Fibroblast of lung (primary cell): ENCODE data around the gene NSMF. TPM values are rescaled to one million over a fixed set of nuclear protein-coding genes. Genes with fewer than 3 reads are reported as not detected.

ENCODE experiments used
- DNase-seq, 2 donors: peaks; one replicate each; pipeline versions ENCODE4 v3.0.0 to v3.0.0-alpha.2; 2010; ENCODE audit warnings: low read depth in 2 of 2
- H2AFZ ChIP-seq: 2 replicates; pipeline ENCODE4 v1.5.1; 2012; ENCODE audit warnings: low read length, control low read depth, inconsistent platforms
- H3K27ac ChIP-seq: 2 replicates; pipeline ENCODE4 v1.5.1; 2011; ENCODE audit warnings: low read length, control low read depth; ENCODE audit not compliant: insufficient read depth
- H3K27me3 ChIP-seq: 2 replicates; pipeline ENCODE4 v1.5.1; 2011; ENCODE audit warnings: mild to moderate bottlenecking, low read length; ENCODE audit not compliant: control insufficient read depth, insufficient read depth
- H3K36me3 ChIP-seq: 2 replicates; pipeline ENCODE4 v1.5.1; 2011; ENCODE audit warnings: low read length; ENCODE audit not compliant: control insufficient read depth, insufficient read depth
- H3K4me1 ChIP-seq: 2 replicates; pipeline ENCODE4 v1.5.1; 2011; ENCODE audit warnings: low read length; ENCODE audit not compliant: control insufficient read depth, insufficient read depth; ENCODE audit errors: extremely low read depth
- H3K4me2 ChIP-seq: 2 replicates; pipeline ENCODE4 v1.5.1; 2011; ENCODE audit warnings: low read length, control low read depth; ENCODE audit not compliant: insufficient read depth; ENCODE audit errors: extremely low read depth
- H3K4me3 ChIP-seq, 4 experiments: fragments of 200-600 bp in 1 of 4; sonication (generic) in 1 of 4; replicated peaks in 1 of 4; 2 replicates each; pipeline ENCODE4 v1.5.1; 2011 to 2016; ENCODE audit warnings: low read length in 4 of 4, low read depth in 3 of 4, mild to moderate bottlenecking in 3 of 4, control low read depth in 2 of 4, inconsistent platforms in 1 of 4, mixed read lengths in 1 of 4; ENCODE audit not compliant: insufficient read depth in 1 of 4; ENCODE audit errors: control extremely low read depth in 1 of 4
- H3K79me2 ChIP-seq: 2 replicates; pipeline ENCODE4 v1.5.1; 2012; ENCODE audit warnings: mild to moderate bottlenecking, low read length, inconsistent platforms; ENCODE audit not compliant: control insufficient read depth, insufficient read depth
- H3K9ac ChIP-seq: 2 replicates; pipeline ENCODE4 v1.5.1; 2011; ENCODE audit warnings: mild to moderate bottlenecking, low read length, control low read depth; ENCODE audit not compliant: insufficient read depth
- H3K9me3 ChIP-seq: 2 replicates; pipeline ENCODE4 v1.5.1; 2012; ENCODE audit warnings: low read depth, low read length; ENCODE audit not compliant: control insufficient read depth, insufficient read depth
- H4K20me1 ChIP-seq: 2 replicates; pipeline ENCODE4 v1.5.1; 2011; ENCODE audit warnings: low read length; ENCODE audit not compliant: control insufficient read depth, insufficient read depth; ENCODE audit errors: extremely low read depth
- CTCF ChIP-seq, 2 donors: IDR thresholded peaks in 1 of 2; conservative IDR thresholded peaks in 1 of 2; 1 replicate in 1 of 2; 2 replicates in 1 of 2; pipeline ENCODE4 v1.5.1; 2011 to 2012; ENCODE audit warnings: low read length in 2 of 2, control low read depth in 1 of 2, inconsistent platforms in 1 of 2, low read depth in 1 of 2, mild to moderate bottlenecking in 1 of 2
- EZH2 ChIP-seq: IDR thresholded peaks from 2 replicates; pipeline ENCODE4 v1.5.1; 2012; ENCODE audit warnings: low read length, control low read depth, mild to moderate bottlenecking; ENCODE audit errors: missing control alignments
- polyA plus RNA-seq, 2 donors: library from polyadenylated mRNA; depleted of rRNA in 1 of 2; stranded (reverse) in 1 of 2; unstranded in 1 of 2; fragments of >200 nt; gene quantifications; 2 replicates each; pipeline ENCODE4 v1.2.1, GENCODE V29; 2011 to 2012; ENCODE audit warnings: missing spikeins in 1 of 2
- total RNA-seq: library from RNA; depleted of rRNA; stranded (reverse); fragments of >200 nt; gene quantifications from 2 replicates; pipeline ENCODE4 v1.2.1, GENCODE V29; 2014

Gene NSMF
- total and polyA plus RNA-seq, 2 donors (not counting 1 experiment from before 2014, with no cell fraction given), result 13.4 to 15.0 TPM

DNA sequence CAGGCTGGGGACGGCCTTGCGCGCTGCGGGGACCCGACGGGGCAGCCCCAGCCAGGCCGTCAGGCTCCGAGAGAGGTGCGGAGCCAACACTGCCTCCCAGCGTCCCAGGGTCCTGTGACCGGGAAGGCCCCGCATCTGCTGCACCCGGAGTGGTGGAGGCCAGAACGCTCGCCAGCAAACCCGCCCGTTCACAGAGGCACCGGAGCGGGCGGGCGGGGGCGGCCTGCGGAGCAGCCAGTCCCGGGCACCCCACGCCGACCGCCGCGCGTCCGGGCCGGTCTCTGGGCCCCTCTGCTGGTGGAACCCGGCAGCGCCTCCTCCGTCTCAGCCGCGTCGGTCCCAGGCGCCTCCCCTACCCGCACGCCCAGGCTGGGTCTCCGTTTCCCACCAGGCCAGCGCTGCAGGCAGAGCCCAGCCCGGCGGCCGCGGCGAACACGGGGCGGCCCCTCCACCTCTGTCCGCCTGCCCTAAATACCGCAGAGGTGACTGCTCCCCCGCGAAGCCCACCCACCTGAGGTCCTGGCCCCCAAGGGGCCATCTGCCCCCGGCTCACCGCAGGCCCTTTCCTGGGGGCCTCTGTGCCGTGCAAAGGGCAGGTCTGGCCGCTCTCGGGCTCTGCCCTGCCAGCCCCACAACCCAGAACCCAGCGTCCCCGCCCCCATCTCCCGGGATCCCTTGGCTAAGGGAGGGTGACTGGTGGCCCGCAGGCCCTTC, 52.1 kb downstream of the NSMF start:
- no peaks in the 10 kb centered on the region for H3K9me3 ChIP-seq
- H3K4me3 ChIP-seq, result peak overlapping the region in 3 of 4 experiments; percentile 17 to 53 (median 26)
- H3K9ac ChIP-seq, result peak overlapping the region; percentile 37
- DNase-seq, result peak; percentile 38 to 55
- H2AFZ ChIP-seq, result no peak overlapping the region
- TF ChIP-seq CTCF (conservative IDR thresholded peaks at IDR 0.05 in 1 of 2, IDR thresholded peaks at IDR 0.05 in 1 of 2; ENCODE audit: low read depth in 1 of 2, low read length in 2 of 2), result peak; percentile 54 to 59
- no peak for TF ChIP-seq EZH2
- H3K79me2 ChIP-seq, result no peaks in the 10 kb centered on the region
- no peaks in the 10 kb centered on the region for H3K27me3 ChIP-seq
- H3K27ac ChIP-seq, result no peak overlapping the region
- H3K4me1 ChIP-seq, result peaks cover 11% of the 10 kb centered on the region
- H3K36me3 ChIP-seq, result no peaks in the 10 kb centered on the region
- no peaks in the 10 kb centered on the region for H4K20me1 ChIP-seq
- H3K4me2 ChIP-seq, result peak overlapping the region; percentile 62

- H3K27ac ChIP-seq, result no peak overlapping the region
- no peaks in the 10 kb centered on the region for H4K20me1 ChIP-seq
- no peak for DNase-seq
- H3K79me2 ChIP-seq, result no peaks in the 10 kb centered on the region
- no peak for TF ChIP-seq EZH2
- TF ChIP-seq CTCF (conservative IDR thresholded peaks at IDR 0.05 in 1 of 2, IDR thresholded peaks at IDR 0.05 in 1 of 2; ENCODE audit: low read depth in 1 of 2, low read length in 2 of 2), result no peak
- H3K9ac ChIP-seq, result no peak overlapping the region
- H3K4me1 ChIP-seq, result peaks cover 5% of the 10 kb centered on the region
- no peaks in the 10 kb centered on the region for H3K36me3 ChIP-seq
- H3K9me3 ChIP-seq, result no peaks in the 10 kb centered on the region
- no peak overlapping the region for H2AFZ ChIP-seq
- no peaks in the 10 kb centered on the region for H3K27me3 ChIP-seq
- peak overlapping the region in 1 of 4 experiments; percentile 53 for H3K4me3 ChIP-seq
- peak overlapping the region; percentile 5 for H3K4me2 ChIP-seq
Measured at GRCh38 chr9:137406085-137406760, 52.9 kb downstream of the NSMF start.

GRCh38 chr9:137405677-137406081, 53.5 kb downstream of the NSMF start:
- TF ChIP-seq CTCF (conservative IDR thresholded peaks at IDR 0.05 in 1 of 2, IDR thresholded peaks at IDR 0.05 in 1 of 2; ENCODE audit: low read depth in 1 of 2, low read length in 2 of 2), result no peak
- TF ChIP-seq EZH2, result no peak
- no peaks in the 10 kb centered on the region for H4K20me1 ChIP-seq
- H3K27me3 ChIP-seq, result no peaks in the 10 kb centered on the region
- no peak overlapping the region for H3K27ac ChIP-seq
- no peak overlapping the region for H2AFZ ChIP-seq
- H3K9ac ChIP-seq, result no peak overlapping the region
- no peak overlapping the region for H3K4me3 ChIP-seq
- no peaks in the 10 kb centered on the region for H3K9me3 ChIP-seq
- H3K4me2 ChIP-seq, result no peak overlapping the region
- H3K79me2 ChIP-seq, result no peaks in the 10 kb centered on the region
- peaks cover 2% of the 10 kb centered on the region for H3K4me1 ChIP-seq
- DNase-seq, result no peak
- H3K36me3 ChIP-seq, result no peaks in the 10 kb centered on the region
